ENCODE data around the gene PLN. TPM values are rescaled to one million over a fixed set of nuclear protein-coding genes. Genes with fewer than 3 reads are reported as not detected.

Gene PLN
- 1 to 10 TPM in 1 of 2 donors, under 1 TPM in 1; 0.99 to 2.3 TPM for total RNA-seq

DNA sequence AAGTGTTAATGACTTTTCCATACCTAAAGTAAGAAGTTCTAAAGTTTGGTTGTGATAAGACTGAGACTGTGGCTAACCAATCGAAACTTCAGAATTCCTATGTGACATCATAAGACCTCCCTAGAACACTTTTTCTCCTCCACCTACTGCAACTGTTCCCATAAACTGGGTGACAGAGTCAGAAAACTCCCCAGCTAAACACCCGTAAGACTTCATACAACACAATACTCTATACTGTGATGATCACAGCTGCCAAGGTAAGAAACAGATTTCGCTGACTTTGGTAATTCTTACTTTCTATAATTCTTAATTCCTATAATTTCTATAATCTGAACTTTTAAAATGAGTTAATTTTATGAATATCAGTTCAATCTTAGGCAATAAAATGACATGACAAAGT, at the start of gene PLN:
PLN (plus strand) TSS at position 161 of the 400 bp plus-strand sequence. CDS start 10,626 bp downstream, outside the sequence.
- H3K4me3 ChIP-seq, result no peak within 1 kb of the TSS
- H3K27me3 ChIP-seq, result no peaks in the 10 kb centered on the region
- H3K27ac ChIP-seq, result no peak within 1 kb of the TSS
- DNase-seq, result no peak
- H3K36me3 ChIP-seq (replicated peaks in 1 of 2; ENCODE audit: insufficient read depth in 1 of 2, low read depth in 2 of 2), result no peaks in the 10 kb centered on the region
- intact Hi-C loops (cut with DNase I), result no loop called here
- H3K4me1 ChIP-seq, result peaks cover 15% of the 10 kb centered on the region
- TF ChIP-seq CTCF (IDR thresholded peaks at IDR 0.05) (no peak), POLR2A (IDR thresholded peaks at IDR 0.05) (no peak)
- no peaks in the 10 kb centered on the region for H3K9me3 ChIP-seq
- no peak for ATAC-seq
- 87 to 90% methylated on average over 3 of the region's 3 CpGs for WGBS, 2 donors

- TF ChIP-seq CTCF (IDR thresholded peaks at IDR 0.05) (no peak), POLR2A (IDR thresholded peaks at IDR 0.05) (no peak)
- H3K27me3 ChIP-seq, result no peaks in the 10 kb centered on the region
- ATAC-seq, result no peak
- intact Hi-C loops (cut with DNase I), result no loop called here
- no peak overlapping the region for H3K4me3 ChIP-seq
- H3K27ac ChIP-seq, result no peak overlapping the region
- H3K4me1 ChIP-seq, result no peaks in the 10 kb centered on the region
- WGBS, 2 donors, result 86 to 96% methylated on average over 9 to 10 of the region's 10 CpGs
- no peaks in the 10 kb centered on the region for H3K9me3 ChIP-seq
- no peak for DNase-seq
- H3K36me3 ChIP-seq (replicated peaks in 1 of 2; ENCODE audit: insufficient read depth in 1 of 2, low read depth in 2 of 2), result no peaks in the 10 kb centered on the region
These were observed 47.7 kb upstream of the PLN start for GRCh38 chr6:118500130-118501015.

GRCh38 chr6:118501099-118501498, 47.0 kb upstream of the PLN start:
- H3K27ac ChIP-seq, result no peak overlapping the region
- 98% methylated on average over 5 of the region's 5 CpGs for WGBS, 2 donors
- no peak for DNase-seq
- H3K27me3 ChIP-seq, result no peaks in the 10 kb centered on the region
- H3K9me3 ChIP-seq, result no peaks in the 10 kb centered on the region
- no peak for ATAC-seq
- no peak overlapping the region for H3K4me3 ChIP-seq
- intact Hi-C loops (cut with DNase I), result no loop called here
- H3K4me1 ChIP-seq, result no peaks in the 10 kb centered on the region
- H3K36me3 ChIP-seq (replicated peaks in 1 of 2; ENCODE audit: insufficient read depth in 1 of 2, low read depth in 2 of 2), result no peaks in the 10 kb centered on the region
- TF ChIP-seq CTCF (IDR thresholded peaks at IDR 0.05) (no peak), POLR2A (IDR thresholded peaks at IDR 0.05) (no peak)

DNA sequence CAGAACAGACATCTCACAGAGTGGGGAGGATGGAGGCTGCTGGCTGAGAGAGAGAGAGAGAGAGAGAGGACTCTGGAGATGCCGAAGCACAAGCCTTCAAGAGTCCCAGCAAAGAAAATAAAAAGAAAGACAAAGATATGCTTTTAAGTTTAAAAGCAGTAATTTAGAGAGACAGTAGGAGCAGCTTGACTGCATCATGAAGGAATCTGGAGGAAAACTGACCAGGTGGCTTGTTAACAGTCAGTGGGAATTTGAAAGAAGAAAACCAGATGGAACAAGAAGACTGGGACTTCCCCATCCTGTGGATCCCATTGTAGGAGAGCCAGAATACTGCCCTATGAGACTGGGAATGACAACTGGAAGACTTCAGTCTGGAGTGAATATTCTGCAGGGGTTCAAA, 46.3 kb upstream of the PLN start:
- H3K9me3 ChIP-seq, result no peaks in the 10 kb centered on the region
- intact Hi-C loops (cut with DNase I), result no loop called here
- no peak overlapping the region for H3K4me3 ChIP-seq
- TF ChIP-seq CTCF (IDR thresholded peaks at IDR 0.05) (no peak), POLR2A (IDR thresholded peaks at IDR 0.05) (no peak)
- H3K36me3 ChIP-seq (replicated peaks in 1 of 2; ENCODE audit: insufficient read depth in 1 of 2, low read depth in 2 of 2), result no peaks in the 10 kb centered on the region
- H3K4me1 ChIP-seq, result no peaks in the 10 kb centered on the region
- H3K27me3 ChIP-seq, result no peaks in the 10 kb centered on the region
- ATAC-seq (no peak), DNase-seq (no peak)
- H3K27ac ChIP-seq, result no peak overlapping the region
- 88 to 96% methylated on average over 1 of the region's 1 CpG for WGBS, 2 donors

DNA sequence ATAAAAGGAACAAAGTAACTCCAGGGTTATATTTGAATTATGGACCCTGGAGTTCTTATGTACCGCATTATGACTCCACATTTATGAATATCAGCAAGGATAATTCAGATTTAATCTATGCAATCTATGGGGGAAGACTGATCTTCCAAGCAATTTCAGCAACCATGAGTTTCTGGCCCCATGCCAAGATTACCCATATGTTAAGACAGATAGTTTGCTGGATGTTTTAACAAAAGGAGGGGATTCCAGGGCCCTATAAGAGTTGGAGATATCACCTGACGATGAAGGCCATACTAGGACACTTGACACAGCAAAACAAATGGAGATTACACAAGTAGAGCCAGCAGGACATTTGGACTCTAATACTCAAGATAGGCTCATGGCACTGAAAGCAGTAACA, 45.9 kb upstream of the PLN start:
- intact Hi-C loops (cut with DNase I), result no loop called here

More for the DNA sequence above, 45.9 kb upstream of the PLN start:
- DNase-seq (no peak), ATAC-seq (no peak)
- WGBS, 2 donors, result 44 to 74% methylated on average over 2 of the region's 2 CpGs
- Histone ChIP-seq H3K27me3 (no peaks in the 10 kb centered on the region), H3K4me1 (no peaks in the 10 kb centered on the region), H3K4me3 (no peak overlapping the region), H3K36me3 (replicated peaks in 1 of 2; ENCODE audit: insufficient read depth in 1 of 2, low read depth in 2 of 2) (no peaks in the 10 kb centered on the region), H3K27ac (no peak overlapping the region), H3K9me3 (no peaks in the 10 kb centered on the region)
- no peak for TF ChIP-seq CTCF (IDR thresholded peaks at IDR 0.05)
- no peak for TF ChIP-seq POLR2A (IDR thresholded peaks at IDR 0.05)

Data from body of pancreas (tissue), 4 donors.